Measurements from ENCODE around the gene DTNBP1. TPM values are rescaled to one million over a fixed set of nuclear protein-coding genes. Genes with fewer than 3 reads are reported as not detected.

DTNBP1 gene
- total RNA-seq, 1 donor = 2.2 TPM

DNA sequence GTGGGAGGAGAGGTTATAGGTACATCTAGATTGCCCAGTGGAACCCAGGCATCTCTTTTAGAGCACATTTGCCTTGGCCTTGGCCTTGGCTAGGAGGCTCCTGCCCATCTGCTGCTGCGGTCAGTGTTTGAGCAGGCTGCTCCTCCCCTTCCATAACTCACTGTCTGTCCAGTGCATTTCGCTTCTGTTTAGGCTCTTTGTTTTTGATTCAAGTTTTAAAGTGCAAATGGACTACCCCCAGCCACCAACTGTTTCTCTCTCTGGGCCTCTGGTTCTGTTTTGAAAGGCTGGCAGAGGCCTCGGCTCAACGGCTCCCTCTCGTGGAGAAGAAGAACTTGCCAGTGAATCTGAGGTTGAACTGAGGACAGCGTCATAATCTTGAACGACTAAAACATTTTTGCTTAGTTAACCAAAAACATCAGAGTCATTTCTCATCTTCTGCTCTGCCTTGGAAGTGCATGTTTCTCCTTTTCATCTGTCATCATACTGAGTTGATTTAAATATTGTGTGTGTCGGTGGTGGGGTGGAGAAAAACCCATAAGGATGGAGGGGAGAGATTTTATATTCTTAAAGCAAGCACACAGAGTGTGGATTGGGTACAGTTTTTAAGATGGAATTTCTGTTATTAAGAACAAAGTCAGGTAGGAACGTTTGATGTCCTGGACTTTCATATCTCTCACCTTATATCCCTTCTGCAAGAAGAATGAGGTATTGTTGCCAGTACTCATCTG lies 171.4 kb downstream of the DTNBP1 start:
- TF ChIP-seq, protein P1, sequence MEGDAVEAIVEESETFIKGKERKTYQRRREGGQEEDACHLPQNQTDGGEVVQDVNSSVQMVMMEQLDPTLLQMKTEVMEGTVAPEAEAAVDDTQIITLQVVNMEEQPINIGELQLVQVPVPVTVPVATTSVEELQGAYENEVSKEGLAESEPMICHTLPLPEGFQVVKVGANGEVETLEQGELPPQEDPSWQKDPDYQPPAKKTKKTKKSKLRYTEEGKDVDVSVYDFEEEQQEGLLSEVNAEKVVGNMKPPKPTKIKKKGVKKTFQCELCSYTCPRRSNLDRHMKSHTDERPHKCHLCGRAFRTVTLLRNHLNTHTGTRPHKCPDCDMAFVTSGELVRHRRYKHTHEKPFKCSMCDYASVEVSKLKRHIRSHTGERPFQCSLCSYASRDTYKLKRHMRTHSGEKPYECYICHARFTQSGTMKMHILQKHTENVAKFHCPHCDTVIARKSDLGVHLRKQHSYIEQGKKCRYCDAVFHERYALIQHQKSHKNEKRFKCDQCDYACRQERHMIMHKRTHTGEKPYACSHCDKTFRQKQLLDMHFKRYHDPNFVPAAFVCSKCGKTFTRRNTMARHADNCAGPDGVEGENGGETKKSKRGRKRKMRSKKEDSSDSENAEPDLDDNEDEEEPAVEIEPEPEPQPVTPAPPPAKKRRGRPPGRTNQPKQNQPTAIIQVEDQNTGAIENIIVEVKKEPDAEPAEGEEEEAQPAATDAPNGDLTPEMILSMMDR (IDR thresholded peaks at IDR 0.05; ENCODE audit: insufficient read depth, low read depth, low read length) = peak; percentile 99
- no peak overlapping the region for H3K4me3 ChIP-seq (ENCODE audit: low read depth, low read length)
- peak; percentile 88 for DNase-seq (ENCODE audit: low read depth)

DNA sequence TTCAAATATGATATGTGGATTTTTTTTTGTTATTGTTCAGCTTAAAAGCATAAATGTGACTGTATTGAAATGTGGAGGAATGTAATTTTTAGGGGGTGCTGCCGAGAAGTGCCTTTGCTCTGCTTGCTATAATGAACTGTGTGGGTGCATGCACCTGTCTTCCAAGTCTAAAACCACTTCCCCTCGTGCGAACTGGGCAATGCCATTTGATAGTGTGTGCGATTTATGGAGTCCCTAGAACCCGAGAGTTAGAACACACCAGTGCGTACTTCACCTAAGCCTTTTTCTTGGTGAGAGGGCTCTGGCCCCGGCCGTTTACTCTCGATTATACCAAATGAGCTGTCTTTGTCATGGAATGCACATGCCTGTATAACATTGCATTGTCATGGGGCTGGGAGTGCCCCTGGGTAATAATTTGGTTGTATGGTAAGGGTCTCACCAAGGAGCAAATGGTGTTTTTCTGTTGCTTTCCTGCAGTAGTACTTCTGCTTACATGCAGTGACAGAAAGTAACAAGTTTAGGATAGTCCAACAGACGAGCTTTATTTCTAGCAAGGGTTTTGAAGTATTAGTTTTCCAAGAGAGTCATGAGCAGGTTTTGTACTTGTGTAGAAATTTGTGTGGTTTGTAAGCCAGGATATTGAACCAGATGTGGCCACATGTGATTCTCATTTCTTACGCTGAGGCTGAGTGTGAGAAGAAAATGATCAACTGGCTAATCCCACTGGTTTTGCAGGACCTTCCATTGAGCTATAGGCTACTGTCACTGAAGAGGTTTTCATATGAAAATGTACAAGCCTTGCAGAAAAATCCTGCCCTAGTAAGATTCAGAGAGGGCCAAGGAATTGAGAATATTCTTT lies 172.4 kb downstream of the DTNBP1 start:
- no peak for DNase-seq (ENCODE audit: low read depth)

DNA sequence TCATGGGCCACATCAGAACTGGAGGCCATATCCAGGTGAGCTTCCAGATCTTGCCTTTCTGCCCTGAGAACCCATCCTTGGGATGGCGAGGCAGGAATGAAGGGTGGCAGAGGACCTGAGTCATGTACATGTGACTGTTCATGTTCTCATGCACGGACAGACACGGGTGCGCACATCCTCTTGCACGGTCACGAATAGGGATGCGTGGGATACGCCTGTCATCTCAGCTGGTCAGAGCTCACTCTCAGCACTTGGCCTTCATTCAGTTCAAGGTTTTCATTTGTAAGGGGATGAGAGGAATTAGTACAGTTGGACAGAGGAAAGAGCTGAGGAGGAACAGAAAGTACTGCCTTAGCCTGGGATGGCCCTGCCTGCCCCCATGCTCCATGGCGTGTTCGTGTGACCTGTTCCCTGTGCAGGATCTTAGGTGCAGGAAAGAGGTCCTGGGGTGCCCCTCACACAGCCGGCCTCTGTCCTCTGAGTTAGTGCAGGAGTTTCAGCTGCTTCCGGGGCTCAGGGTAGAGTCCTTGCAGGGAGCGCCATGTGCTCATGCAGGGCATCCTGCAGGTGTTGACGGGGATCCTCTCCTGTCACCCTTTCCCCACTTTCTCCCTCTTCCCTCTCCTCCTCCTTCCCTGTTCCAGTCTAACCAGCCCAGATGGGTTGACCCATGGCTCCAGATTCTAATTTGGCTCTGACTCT lies 173.4 kb downstream of the DTNBP1 start:
- H3K4me3 ChIP-seq (ENCODE audit: low read depth, low read length) = no peak overlapping the region
- TF ChIP-seq, protein P1 (IDR thresholded peaks at IDR 0.05; ENCODE audit: insufficient read depth, low read depth, low read length) = no peak
- no peak for DNase-seq (ENCODE audit: low read depth)

More for the DNA sequence above, 172.4 kb downstream of the DTNBP1 start:
- H3K4me3 ChIP-seq (ENCODE audit: low read depth, low read length) = no peak overlapping the region
- TF ChIP-seq, protein P1 (IDR thresholded peaks at IDR 0.05; ENCODE audit: insufficient read depth, low read depth, low read length) = no peak

DNA sequence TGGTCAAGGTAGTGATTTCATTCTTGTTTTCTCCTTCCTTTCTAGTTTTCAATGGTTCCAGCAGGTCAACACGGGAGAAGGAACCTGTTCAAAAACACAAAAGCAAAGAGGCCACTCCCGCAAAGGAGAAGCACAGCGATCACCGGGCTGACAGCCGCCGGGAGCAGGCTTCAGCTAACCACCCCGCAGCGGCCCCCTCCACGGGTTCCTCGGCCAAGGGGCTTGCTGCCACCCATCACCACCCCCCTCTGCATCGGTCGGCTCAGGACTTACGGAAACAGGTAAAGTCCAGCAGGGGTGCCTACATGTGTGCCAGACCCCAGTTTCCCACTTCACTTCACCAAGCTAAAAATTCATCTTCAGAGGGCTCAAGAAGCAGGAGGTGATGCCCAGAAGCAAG lies 175.6 kb downstream of the DTNBP1 start:
- no peak overlapping the region for H3K4me3 ChIP-seq (ENCODE audit: low read depth, low read length)
- TF ChIP-seq, protein P1 (IDR thresholded peaks at IDR 0.05; ENCODE audit: insufficient read depth, low read depth, low read length) = no peak
- no peak for DNase-seq (ENCODE audit: low read depth)

DNA sequence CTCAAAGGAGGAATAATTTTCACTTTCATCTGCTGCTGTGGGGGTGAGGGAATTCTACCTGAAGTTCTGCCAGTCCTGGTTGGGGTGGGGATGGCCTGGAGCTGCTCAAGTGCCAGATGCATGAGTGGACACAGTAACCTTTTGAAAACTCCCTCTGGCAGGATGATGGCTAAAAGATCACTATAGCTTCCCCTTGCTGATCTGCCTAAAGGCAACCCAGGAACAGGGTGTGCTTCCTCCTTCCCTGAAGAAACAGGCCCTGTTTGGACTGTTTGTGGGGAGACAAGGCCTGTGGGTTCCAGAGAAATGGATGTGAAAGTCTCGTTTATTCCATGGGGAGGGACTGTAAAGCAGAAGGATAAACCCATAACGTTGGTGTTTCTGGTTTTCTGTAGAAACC lies 176.9 kb downstream of the DTNBP1 start:
- TF ChIP-seq, protein P1 (IDR thresholded peaks at IDR 0.05; ENCODE audit: insufficient read depth, low read depth, low read length) = no peak
- no peak overlapping the region for H3K4me3 ChIP-seq (ENCODE audit: low read depth, low read length)

DNA sequence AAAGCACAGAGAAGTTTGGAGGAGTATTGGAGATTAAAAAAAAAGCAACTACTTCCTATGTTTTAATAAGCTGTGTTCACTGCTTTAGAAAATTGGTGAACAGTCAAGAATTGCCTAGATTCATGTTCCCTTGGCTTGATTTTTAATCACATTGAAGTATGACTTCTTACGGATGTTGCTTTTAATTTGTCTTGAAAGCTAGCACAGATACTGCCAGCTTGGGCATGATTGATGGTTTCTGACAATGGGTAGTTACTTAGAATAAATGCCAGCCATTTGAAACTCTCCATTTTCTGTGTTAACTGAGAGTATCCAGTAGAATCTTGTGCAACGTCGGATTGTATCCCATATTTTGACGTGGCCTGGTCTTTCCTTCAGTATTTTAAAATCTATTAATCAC lies 178.0 kb downstream of the DTNBP1 start:
- TF ChIP-seq, protein P1 (IDR thresholded peaks at IDR 0.05; ENCODE audit: insufficient read depth, low read depth, low read length) = no peak
- no peak overlapping the region for H3K4me3 ChIP-seq (ENCODE audit: low read depth, low read length)
- DNase-seq (ENCODE audit: low read depth) = no peak

More for the DNA sequence above, 176.9 kb downstream of the DTNBP1 start:
- DNase-seq (ENCODE audit: low read depth) = no peak
